Esophagus muscularis mucosa (tissue), 4 donors: ENCODE data around the gene SERINC2.

Experiments
- EP300 ChIP-seq: sonication (generic); formaldehyde crosslinking; IDR thresholded peaks from one replicate; pipeline ENCODE4 v1.6.1; 2017; ENCODE audit warnings: antibody characterized with exemption
- POLR2A ChIP-seq: fragments of 450-650 bp; IDR thresholded peaks from one replicate; pipeline ENCODE4 v1.6.1; 2017; ENCODE audit warnings: antibody characterized with exemption, moderate library complexity, mild to moderate bottlenecking, low read depth
- POLR2AphosphoS5 ChIP-seq, 2 donors: sonication (generic); formaldehyde crosslinking; IDR thresholded peaks; one replicate each; pipeline ENCODE4 v1.6.1; 2017; ENCODE audit warnings: antibody characterized with exemption in 2 of 2
- TF ChIP-seq, protein P1 (sequence below), 3 experiments: fragments of 200-600 bp in 2 of 3; fragments of 450-650 bp in 1 of 3; sonication (generic) in 2 of 3; IDR thresholded peaks; one replicate each; pipeline ENCODE4 v1.5.1; 2017 to 2019; ENCODE audit warnings: antibody characterized with exemption in 3 of 3, mild to moderate bottlenecking in 2 of 3, moderate library complexity in 1 of 3

DNA sequence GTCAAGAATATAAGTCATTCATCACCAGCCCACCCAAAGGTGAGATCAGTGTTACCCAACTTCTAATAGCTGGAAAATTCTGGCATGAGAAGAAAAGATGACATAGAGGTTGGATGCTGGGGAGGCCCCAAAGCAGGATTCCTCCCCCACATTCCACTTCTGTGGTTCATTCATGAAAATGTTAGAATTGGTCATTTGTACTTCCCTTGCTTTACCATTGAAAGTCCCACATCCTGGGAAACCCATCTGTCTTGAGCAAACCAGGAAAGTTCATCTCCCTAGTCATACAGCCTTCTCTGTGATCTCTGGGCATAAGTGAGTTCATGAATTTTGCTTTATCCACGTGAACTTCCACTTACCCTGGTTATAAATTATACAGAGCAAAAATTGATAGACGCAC lies 66.8 kb downstream of the SERINC2 start:
- TF ChIP-seq, protein P1, sequence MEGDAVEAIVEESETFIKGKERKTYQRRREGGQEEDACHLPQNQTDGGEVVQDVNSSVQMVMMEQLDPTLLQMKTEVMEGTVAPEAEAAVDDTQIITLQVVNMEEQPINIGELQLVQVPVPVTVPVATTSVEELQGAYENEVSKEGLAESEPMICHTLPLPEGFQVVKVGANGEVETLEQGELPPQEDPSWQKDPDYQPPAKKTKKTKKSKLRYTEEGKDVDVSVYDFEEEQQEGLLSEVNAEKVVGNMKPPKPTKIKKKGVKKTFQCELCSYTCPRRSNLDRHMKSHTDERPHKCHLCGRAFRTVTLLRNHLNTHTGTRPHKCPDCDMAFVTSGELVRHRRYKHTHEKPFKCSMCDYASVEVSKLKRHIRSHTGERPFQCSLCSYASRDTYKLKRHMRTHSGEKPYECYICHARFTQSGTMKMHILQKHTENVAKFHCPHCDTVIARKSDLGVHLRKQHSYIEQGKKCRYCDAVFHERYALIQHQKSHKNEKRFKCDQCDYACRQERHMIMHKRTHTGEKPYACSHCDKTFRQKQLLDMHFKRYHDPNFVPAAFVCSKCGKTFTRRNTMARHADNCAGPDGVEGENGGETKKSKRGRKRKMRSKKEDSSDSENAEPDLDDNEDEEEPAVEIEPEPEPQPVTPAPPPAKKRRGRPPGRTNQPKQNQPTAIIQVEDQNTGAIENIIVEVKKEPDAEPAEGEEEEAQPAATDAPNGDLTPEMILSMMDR (IDR thresholded peaks at IDR 0.05) = no peak
- TF ChIP-seq POLR2A (no peak), POLR2AphosphoS5 (IDR thresholded peaks at IDR 0.05) (no peak), EP300 (no peak)
